GM13976 (cell line): ENCODE data around the gene HOXD4.

Source experiments
- DNase-seq: peaks from one replicate; pipeline ENCODE4 v3.0.0; 2012; ENCODE audit warnings: low spot score
- in situ Hi-C: fragments of 300-500 bp; cut with MboI; formaldehyde crosslinking; loops from one replicate; pipeline ENCODE4 v1.12.0; 2022; ENCODE audit warnings: low sequenced_read_pairs, mixed read lengths, inconsistent platforms; ENCODE audit not compliant: unreplicated experiment
- TF ChIP-seq, protein P1 (sequence below): IDR thresholded peaks from 2 replicates; pipeline ENCODE4 v1.5.1; 2012; ENCODE audit warnings: borderline replicate concordance, mild to moderate bottlenecking; ENCODE audit not compliant: insufficient read depth; ENCODE audit errors: extremely low read depth, missing control alignments, control extremely low read depth

HOXD4 gene

DNA sequence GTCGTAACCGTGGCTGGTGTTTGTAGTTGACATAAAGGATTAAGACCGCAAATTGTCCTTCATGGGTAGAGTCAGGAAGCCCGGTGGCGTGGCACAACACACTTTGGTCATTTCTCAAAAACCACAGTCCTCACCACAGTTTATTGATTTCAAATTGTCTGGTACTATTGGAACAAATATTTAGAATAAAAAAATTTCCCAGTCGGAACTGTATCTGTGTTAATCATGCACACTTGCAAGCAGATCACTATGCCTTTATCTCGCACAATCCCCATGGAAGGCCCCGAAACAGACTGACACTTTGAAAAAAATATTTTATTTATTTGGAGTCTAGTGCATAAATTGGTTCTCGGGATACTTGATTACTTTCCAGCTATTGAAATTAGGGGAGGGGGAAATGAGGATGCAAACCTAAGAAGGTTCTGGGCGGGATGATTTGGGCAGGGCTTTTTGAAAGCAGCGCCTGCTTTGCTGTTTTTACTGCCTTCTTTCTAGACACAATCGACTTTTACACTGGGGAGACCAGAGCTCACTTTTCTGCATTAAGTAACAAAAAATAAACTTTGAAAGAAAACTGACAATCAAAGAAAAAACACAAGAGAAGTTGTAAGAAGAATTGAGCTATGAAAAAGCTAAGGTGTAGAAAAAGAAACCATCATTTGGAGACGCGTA is 21.7 kb downstream of the HOXD4 start:
- in situ Hi-C loops: no loop called here
- TF ChIP-seq, protein P1, sequence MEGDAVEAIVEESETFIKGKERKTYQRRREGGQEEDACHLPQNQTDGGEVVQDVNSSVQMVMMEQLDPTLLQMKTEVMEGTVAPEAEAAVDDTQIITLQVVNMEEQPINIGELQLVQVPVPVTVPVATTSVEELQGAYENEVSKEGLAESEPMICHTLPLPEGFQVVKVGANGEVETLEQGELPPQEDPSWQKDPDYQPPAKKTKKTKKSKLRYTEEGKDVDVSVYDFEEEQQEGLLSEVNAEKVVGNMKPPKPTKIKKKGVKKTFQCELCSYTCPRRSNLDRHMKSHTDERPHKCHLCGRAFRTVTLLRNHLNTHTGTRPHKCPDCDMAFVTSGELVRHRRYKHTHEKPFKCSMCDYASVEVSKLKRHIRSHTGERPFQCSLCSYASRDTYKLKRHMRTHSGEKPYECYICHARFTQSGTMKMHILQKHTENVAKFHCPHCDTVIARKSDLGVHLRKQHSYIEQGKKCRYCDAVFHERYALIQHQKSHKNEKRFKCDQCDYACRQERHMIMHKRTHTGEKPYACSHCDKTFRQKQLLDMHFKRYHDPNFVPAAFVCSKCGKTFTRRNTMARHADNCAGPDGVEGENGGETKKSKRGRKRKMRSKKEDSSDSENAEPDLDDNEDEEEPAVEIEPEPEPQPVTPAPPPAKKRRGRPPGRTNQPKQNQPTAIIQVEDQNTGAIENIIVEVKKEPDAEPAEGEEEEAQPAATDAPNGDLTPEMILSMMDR: no peak
- no peak for DNase-seq

DNA sequence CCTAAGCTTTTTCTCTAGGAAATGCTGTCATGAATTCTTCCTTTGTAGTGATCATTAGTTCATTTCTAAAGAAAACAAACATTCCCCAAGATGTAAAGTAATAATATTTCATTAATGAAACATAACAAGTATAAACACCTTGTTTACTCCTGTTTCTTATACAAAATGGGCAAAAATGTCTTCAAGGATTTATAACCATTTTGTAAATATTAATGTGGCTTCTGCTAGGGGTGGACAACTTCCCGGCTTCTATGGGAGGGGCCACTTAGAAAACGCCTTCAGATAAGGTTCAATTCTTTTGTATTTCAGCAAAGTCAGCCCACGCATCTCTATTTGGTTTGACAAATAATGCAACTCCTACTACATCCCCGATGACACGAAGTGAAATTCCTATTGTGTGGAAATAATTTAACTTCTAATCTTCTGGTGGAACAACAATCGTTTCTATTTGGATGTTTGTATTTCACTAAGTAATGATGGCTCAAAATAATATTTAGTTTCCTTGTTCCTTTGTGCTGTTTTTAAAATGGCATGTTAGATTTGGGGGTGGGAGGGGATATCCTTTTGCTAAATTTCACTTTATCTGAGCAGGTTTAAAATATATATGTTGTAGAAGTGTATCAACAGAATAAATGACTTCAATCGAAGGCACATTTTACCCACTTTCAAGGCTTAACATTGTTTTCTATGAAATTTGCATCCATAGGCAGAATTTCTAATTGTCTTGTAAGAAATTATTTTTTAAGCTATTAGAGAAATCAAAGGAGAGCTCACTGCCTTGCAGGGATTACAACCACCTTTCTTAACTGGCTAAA is 22.4 kb downstream of the HOXD4 start:
- TF ChIP-seq, protein P1: no peak
- DNase-seq: peak; percentile 16
- in situ Hi-C loops: no loop called here

DNA sequence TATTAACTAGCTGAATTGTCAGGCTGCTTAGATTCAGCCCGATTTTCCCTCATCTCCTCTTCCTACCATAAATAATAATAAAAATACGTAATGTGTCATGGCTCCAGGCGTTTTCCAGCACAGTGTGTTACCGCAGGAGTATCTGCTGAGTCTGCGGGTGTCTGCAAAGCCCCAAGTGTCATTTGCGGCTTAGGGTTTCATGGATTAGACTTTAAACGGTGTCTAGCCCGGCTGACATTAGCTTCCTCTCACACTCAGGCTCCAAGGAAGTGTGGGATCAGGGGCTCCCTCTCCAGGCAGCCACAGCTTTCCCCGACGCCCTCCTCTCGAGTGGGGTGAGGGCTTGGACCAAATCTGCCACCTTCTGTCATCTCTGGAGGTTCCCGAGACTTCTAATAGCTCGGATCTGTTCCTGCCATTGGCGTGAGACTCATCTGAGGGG is 23.1 kb downstream of the HOXD4 start:
- in situ Hi-C loops: no loop called here
- DNase-seq: peak; percentile 25
- TF ChIP-seq, protein P1: no peak

DNA sequence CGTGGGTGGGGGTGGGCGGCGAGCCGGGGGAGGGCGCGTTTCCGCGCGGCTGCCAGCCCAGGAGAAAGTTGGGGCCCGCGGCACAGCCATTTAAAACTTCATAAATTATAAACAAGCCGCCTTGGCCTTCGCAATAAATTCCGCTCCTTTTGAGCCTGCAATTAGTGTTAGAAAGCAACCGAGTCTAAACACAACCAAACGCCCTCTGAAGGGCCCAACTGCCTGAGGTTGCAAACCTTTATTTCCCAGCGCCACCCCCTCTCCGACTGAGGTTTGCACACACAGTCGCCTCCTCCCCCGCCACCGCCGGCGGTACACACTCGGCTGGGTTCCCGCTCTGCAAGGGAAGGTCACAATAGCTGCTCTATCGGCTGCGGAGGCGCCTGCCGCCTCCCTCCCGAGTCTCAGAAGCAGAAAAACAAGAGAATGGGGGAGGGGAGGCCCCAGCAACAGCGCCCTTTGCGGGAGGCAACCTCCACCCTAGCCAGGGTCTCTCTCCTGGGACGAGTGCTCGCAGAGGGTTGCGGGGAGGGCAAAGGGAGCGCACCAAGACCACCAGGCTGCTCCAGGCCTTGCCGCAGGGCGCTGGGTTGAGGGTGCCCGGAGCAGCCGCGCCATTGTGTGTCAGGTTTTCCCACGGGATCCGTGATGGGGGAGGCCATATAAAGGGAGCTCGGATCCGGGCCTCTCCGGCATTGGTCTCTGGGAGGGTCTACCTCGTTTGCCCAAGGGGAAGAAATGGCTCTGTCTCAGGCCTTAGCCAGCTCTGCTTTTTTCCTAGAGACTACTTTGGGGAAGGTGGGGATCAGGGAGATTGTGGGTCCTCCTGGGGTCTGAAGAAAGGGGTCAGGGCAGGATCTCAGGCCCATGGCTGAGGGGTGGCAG is 23.7 kb downstream of the HOXD4 start:
- DNase-seq: peak; percentile 55
- in situ Hi-C loops: no loop called here
- TF ChIP-seq, protein P1: no peak

DNA sequence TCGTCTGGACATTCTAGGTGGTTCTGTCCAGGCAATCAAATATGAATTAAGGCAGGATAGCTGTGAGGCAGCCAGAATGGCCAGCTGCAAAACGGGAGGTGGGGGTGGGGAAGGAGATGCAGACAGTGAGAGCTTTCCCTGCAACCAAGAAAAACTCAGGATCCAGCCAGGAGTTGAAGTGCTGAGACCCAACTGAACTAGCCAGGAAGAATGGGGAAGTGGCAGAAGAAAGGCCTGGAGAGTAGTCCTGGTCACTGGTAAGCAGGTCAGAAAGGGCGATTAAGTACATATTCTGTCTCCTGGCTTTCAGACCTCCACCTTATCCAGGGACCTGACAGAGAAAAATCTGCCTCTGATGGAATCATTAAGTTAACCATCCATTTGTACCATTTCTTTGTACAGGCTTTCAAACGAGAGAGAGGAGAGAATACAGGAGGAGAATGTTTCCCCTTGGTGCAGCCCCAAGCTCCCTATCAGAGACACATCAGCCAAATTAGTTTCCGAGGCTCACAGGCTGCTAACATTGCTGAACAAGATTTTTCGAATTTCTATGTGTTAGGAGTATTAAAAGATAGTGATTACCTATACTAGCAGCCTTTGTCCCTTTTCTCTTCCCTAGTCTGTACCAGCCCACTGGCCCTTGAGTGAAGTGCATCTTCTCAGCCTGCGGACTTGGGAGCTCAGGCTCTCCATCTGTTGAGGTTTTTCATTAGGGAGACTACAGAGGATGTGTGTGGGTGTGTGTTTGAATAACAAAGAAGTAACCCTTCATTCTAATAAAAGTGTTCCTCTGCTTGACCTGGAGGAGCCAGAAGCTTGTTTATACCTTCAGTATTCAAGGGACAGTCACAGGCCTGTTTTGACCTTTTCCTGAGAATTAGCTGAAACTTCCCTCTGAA is 24.6 kb downstream of the HOXD4 start:
- TF ChIP-seq, protein P1: no peak
- peak; percentile 18 for DNase-seq
- in situ Hi-C loops: no loop called here
